Measurements from ENCODE around the gene LHB. TPM values are rescaled to one million over a fixed set of nuclear protein-coding genes. Genes with fewer than 3 reads are reported as not detected.

The LHB gene
- not detected in 2 replicates for total RNA-seq

DNA sequence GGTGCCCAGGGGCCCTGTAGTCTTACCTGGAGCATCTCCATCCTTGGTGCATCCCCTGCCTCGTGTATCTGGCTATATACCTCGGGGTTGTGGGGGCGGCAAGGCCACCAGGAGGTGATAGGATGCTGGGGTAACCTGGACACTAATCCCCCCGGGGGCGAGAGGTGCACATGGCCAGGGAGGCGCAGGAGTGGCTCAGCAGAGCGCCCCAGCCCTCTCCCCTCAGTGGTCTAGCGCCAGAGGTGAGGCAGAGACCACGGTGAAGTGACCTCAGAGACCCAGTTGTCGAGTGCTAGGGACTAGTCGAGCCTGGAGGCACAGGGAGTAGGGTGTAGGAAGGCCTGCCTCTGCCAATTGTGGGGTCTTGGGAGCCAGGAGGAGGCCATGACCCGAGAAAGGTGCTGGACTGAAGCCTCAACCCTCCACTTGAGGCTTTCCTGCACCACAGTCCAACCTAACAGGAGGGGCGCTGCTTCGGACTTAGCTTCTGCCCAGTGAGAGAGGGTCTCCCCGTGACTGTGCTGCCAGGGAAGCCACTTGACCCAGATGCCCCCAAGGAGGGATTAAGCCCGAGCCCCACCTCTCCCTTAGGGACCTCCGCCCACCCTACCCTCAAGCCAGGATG lies at the start of gene LHB:
TSS of gene LHB (minus strand) at position 51 of the 625 bp plus-strand sequence. CDS start at position 41, 10 bp downstream.

DNA sequence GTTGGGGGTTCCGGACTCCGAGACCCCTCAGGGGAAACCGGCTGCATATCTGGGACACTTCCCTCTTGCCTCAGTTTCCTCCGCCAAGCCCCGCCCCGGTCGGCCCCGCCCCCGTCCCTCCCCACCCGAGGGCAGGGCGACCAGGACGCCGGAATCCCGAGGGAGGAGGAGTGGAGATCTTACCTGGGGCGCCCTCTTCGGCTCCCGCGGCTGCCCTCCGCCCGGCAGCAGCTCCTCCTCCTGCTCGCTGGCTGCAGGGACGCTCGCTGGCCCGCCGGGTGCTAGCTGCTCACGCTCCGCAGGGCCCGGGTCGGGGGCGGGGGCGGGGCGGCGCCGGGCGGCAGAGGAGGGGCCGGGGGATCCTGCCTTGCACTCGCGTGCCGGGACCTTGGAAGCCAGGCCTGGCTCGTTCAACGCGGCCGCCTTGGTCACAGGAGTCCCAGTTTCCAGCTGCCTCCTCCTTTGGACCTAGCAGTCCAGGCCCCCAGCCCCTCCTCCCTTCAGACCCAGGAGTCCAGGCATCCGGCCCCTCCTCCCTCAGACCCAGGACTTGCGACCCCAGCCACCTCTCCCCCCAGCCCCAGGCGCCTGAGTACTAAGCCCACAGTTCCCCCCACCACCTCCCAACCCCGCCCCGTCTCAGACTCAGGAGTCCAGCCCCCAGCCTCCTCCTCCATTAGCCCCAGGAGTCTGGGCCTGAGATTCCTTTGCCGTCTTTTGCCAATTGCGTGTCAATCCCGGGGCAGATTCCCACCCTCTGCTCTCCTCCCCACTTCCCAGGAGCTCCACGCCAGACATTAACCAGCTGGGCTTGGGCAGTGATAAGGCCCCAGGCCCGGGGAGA lies 48.1 kb upstream of the LHB start, which contains the start of gene NTF4:
TSS of gene NTF4 (minus strand) at position 51 of the 844 bp plus-strand sequence. CDS start 2,821 bp downstream, outside the sequence.

DNA sequence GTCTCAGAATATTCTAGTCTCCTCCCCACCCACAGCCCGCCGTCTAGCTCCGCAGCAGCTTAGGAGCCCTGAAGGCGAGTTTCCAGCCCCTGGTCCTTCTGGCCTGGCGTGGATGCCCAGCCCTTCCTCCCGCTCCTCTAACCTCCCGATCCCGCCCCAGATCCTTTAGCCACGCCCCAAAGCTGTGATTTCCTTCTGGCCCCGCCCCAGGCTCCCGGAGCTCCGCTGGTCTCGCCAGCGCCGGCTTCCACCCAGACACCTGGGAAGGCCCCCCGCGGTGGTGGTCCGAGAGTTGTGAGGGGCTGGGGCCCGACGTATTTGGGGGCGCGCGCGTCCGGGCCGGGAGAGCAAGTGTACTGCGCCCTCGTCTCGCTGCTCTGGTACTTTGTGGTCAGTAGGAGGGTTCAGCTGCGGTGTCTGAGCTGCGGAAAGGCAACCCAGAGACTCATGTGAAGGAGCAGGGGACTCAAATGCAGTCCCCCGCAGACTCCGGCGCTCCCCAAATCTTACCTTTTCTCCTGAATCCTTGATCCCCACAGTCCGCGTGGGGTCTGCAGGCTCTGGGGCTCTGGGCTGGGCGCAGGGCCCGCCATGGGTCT lies 40.8 kb upstream of the LHB start, which contains the start of gene CGB7:
TSS of gene CGB7 (minus strand) at position 114 of the 599 bp plus-strand sequence. CDS start 2,374 bp downstream, outside the sequence.

DNA sequence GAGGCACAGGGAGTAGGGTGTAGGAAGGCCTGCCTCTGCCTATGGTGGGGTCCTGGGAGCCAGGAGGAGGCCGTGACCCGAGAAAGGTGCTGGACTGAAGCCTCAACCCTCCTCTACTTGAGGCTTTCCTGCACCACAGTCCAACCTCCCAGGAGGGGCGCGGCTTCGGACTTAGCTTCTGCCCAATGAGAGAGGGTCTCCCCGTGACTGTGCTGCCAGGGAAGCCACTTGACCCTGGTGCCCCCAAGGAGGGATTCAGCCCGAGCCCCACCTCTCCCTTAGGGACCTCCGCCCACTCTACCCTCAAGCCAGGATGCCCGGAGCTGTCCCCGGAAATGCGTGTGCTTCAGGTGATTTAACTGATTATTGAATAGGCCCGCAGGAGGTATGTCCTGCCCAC lies 32.1 kb upstream of the LHB start, which contains the start of gene CGB8:
TSS of gene CGB8 (minus strand) at position 101 of the 400 bp plus-strand sequence. CDS start 372 bp downstream, outside the sequence.

DNA sequence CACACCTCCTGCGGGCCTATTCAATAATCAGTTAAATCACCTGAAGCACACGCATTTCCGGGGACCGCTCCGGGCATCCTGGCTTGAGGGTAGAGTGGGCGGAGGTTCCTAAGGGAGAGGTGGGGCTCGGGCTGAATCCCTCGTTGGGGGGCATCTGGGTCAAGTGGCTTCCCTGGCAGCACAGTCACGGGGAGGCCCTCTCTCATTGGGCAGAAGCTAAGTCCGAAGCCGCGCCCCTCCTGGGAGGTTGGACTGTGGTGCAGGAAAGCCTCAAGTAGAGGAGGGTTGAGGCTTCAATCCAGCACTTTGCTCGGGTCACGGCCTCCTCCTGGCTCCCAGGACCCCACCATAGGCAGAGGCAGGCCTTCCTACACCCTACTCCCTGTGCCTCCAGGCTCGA lies 26.7 kb upstream of the LHB start, which contains the start of gene CGB5:
TSS of gene CGB5 (plus strand) at position 301 of the 400 bp plus-strand sequence. CDS start 362 bp downstream, outside the sequence.

DNA sequence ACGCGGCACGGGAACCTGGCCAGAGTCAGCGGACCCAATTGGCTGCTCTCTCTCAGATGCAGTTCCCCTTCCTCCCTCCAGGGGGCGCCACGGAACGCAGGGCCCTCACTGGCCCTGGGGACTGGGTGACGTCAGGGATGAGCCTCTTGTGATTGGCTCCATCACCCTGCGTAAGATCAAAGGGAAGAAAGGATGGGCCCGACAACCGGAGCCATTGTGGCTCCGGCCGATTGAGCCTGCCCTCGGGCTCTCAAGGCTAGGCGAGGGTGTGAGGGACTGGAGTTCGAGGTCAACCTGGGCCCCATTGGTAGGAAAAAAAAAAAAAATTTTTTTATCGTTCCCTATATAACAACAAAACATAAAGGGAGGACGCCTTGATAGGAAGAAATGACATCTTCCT lies 19.9 kb upstream of the LHB start, which contains the start of gene CGB1:
TSS of gene CGB1 (minus strand) at position 81 of the 400 bp plus-strand sequence. CDS start 184 bp downstream, outside the sequence.

DNA sequence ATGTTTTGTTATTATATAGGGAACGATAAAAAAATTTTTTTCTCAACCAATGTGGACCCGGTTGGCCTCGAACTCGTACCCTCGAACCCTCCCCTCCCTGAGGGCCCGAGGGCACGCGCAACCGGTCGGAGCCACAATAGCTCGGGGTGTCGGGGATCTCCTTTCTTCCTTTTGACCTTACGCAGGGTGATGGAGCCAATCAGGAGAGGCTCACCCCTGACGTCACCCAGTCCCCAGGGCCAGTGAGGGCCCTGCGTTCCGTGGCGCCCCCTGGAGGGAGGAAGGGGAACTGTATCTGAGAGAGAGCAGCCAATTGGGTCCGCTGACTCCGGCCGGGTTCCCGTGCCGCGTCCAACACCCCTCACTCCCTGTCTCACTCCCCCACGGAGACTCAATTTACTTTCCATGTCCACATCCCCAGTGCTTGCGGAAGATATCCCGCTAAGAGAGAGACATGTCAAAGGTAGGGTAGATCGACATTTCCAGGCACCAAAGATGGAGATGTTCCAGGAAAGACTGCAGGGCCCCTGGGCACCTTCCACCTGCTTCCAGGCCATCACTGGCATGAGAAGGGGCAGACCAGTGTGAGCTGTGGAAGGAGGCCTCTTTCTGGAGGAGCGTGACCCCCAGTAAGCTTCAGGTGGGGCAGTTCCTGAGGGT lies 14.9 kb upstream of the LHB start, which contains the start of gene CGB2:
TSS of gene CGB2 (plus strand) at position 249 of the 660 bp plus-strand sequence. CDS start at position 455, 206 bp downstream.

DNA sequence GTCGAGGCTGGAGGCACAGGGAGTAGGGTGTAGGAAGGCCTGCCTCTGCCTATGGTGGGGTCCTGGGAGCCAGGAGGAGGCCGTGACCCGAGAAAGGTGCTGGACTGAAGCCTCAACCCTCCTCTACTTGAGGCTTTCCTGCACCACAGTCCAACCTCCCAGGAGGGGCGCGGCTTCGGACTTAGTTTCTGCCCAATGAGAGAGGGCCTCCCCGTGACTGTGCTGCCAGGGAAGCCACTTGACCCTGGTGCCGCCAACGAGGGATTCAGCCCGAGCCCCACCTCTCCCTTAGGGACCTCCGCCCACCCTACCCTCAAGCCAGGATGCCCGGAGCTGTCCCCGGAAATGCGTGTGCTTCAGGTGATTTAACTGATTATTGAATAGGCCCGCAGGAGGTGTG lies 7.3 kb upstream of the LHB start, which contains the start of gene CGB3:
TSS of gene CGB3 (minus strand) at position 101 of the 400 bp plus-strand sequence. CDS start 362 bp downstream, outside the sequence.

DNA sequence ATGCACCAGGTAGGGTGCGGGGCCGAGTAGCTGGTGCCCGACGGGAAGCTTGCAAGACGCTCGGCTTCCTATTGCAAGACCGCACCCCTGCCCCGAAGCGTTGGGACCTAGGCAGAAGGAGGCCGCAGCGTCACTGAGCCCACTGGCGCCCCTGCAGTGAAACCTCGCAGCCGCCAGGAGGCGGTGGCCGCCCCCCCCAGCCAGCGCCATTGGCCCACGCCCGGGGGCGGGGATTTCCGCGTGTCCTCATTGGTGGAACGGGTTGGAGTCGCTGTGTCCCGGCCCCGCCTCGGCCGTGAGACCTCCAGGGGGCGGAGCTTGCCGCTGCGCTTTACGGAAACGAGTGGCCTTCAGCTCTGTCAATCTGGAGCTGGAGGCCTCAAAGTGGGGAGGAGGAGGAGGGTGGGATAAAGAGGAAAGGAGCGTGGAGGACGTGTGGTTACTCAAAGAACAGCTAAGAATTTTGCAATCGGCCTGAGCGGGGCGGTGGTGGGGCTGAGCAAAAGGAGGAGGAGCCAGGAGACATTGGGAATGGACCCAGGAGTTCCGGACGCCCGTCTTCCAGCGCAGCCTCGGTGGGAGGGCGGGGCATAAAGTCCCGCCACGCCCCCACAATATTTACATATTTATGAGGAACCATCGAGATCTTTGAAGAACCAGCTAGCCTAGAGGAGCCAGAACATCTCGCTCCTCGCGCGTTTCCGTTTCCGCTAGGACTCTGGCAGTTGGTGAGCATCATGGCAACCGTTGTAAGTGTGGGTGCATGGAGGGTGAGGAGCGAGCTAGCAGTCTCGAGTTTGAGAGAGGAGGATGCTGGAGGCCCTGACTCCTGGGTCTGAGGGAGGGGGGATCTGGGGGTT lies 23.5 kb downstream of the LHB start, which contains the start of the genes GYS1 and RUVBL2:
TSS of gene GYS1 (minus strand) at position 135 of the 860 bp plus-strand sequence. CDS start 197 bp downstream, outside the sequence.
TSS of gene RUVBL2 (plus strand) at position 713 of the 860 bp plus-strand sequence. CDS start at position 738, 25 bp downstream.

Other genes starting within 250 kb of the LHB start
- 50.5 and 82.1 TPM in 2 replicates for gene BCAT2, start 206.1 kb downstream of the LHB start, total RNA-seq
- 0.49 and 1.8 TPM in 2 replicates for gene HSD17B14, start 180.6 kb downstream of the LHB start, total RNA-seq
- 9.7 and 28.4 TPM in 2 replicates for gene PLEKHA4, start 148.5 kb downstream of the LHB start, total RNA-seq
- 51.0 and 87.6 TPM in 2 replicates for gene PPP1R15A, start 144.7 kb downstream of the LHB start, total RNA-seq
- gene TULP2, start 118.3 kb downstream of the LHB start, total RNA-seq = 2.8 TPM in 1 of 2 replicates, not detected in the other
- 580 and 629 TPM in 2 replicates for gene NUCB1, start 116.8 kb downstream of the LHB start, total RNA-seq
- gene DHDH, start 83.4 kb downstream of the LHB start, total RNA-seq = not detected in 2 replicates
- gene BAX, start 62.2 kb downstream of the LHB start, total RNA-seq = 85.0 and 99.0 TPM in 2 replicates
- gene FTL, start 51.8 kb downstream of the LHB start, total RNA-seq = 7,567 and 8,205 TPM in 2 replicates
- 135 and 151 TPM in 2 replicates for gene GYS1, start 23.8 kb downstream of the LHB start, total RNA-seq
- gene RUVBL2, start 23.2 kb downstream of the LHB start, total RNA-seq = 155 and 181 TPM in 2 replicates
- not detected in 2 replicates for gene CGB3, start 7.2 kb upstream of the LHB start, total RNA-seq
- not detected in 2 replicates for gene CGB2, start 14.8 kb upstream of the LHB start, total RNA-seq
- gene CGB1, start 19.8 kb upstream of the LHB start, total RNA-seq = not detected in 2 replicates
- not detected in 2 replicates for gene CGB5, start 26.8 kb upstream of the LHB start, total RNA-seq
- gene CGB8, start 32.0 kb upstream of the LHB start, total RNA-seq = not detected in 2 replicates
- gene CGB7, start 40.7 kb upstream of the LHB start, total RNA-seq = 0.97 TPM in 1 of 2 replicates, not detected in the other
- not detected in 2 replicates for gene NTF4, start 47.7 kb upstream of the LHB start, total RNA-seq
- not detected in 2 replicates for gene KCNA7, start 55.6 kb upstream of the LHB start, total RNA-seq
- 174 and 218 TPM in 2 replicates for gene SNRNP70, start 68.4 kb upstream of the LHB start, total RNA-seq
- gene LIN7B, start 97.3 kb upstream of the LHB start, total RNA-seq = 12.1 and 13.1 TPM in 2 replicates
- 0.97 and 2.2 TPM in 2 replicates for gene C19orf73, start 102.1 kb upstream of the LHB start, total RNA-seq
- 2.8 and 7.6 TPM in 2 replicates for gene PPFIA3, start 102.5 kb upstream of the LHB start, total RNA-seq
- gene HRC, start 138.3 kb upstream of the LHB start, total RNA-seq = 0.18 and 0.32 TPM in 2 replicates
- gene TRPM4, start 140.7 kb upstream of the LHB start, total RNA-seq = 21.4 and 24.2 TPM in 2 replicates